Activated CD8-positive, alpha-beta T cell treated with anti-CD3 and anti-CD28 coated beads, Interleukin-2, amount 10 ng/mL, durations not matched to agents 7 days and 5 days (primary cell): ENCODE results near the gene CALML3. TPM values are rescaled to one million over a fixed set of nuclear protein-coding genes. Genes with fewer than 3 reads are reported as not detected.

Source experiments
- ATAC-seq: fragments of 150-1000 bp; cut with Tn5 transposase; one replicate; pipeline ENCODE4 v1.10.0; 2021; ENCODE audit warnings: moderate library complexity
- CTCF ChIA-PET: fragments of 350-600 bp; sonication (Branson Sonifier 250); formaldehyde crosslinking; loops from one replicate; lab custom pipeline; 2021; ENCODE audit warnings: antibody characterized with exemption; lab: Charles Lee
- POLR2A ChIA-PET: fragments of 350-600 bp; sonication (Branson Sonifier 250); formaldehyde crosslinking; loops from one replicate; lab custom pipeline; 2021; ENCODE audit warnings: antibody characterized with exemption; lab: Charles Lee
- DNase-seq: peaks from one replicate; pipeline ENCODE4 v3.0.0-alpha.2; 2020
- H3K27ac Mint-ChIP-seq: one replicate; pipeline ENCODE4 v1.8.0; 2021; ENCODE audit warnings: mild to moderate bottlenecking, mixed read lengths
- H3K27me3 Mint-ChIP-seq: one replicate; pipeline ENCODE4 v1.8.0; 2021; ENCODE audit warnings: low read depth, mixed read lengths
- H3K36me3 Mint-ChIP-seq: one replicate; pipeline ENCODE4 v1.8.0; 2021; ENCODE audit warnings: low read depth, mixed read lengths
- H3K4me1 Mint-ChIP-seq: one replicate; pipeline ENCODE4 v1.8.0; 2021; ENCODE audit warnings: low read depth, mixed read lengths
- H3K4me3 Mint-ChIP-seq: one replicate; pipeline ENCODE4 v1.8.0; 2021; ENCODE audit warnings: mild to moderate bottlenecking, mixed read lengths
- H3K9me3 Mint-ChIP-seq: one replicate; pipeline ENCODE4 v1.8.0; 2022; ENCODE audit warnings: mixed read lengths; ENCODE audit not compliant: insufficient read depth
- total RNA-seq, 2 experiments: library from RNA; stranded (reverse); gene quantifications; one replicate each; pipeline ENCODE4 v1.2.3, GENCODE V29; 2021

CALML3 gene
- total RNA-seq, 2 experiments from 2014 or later, result not detected

DNA sequence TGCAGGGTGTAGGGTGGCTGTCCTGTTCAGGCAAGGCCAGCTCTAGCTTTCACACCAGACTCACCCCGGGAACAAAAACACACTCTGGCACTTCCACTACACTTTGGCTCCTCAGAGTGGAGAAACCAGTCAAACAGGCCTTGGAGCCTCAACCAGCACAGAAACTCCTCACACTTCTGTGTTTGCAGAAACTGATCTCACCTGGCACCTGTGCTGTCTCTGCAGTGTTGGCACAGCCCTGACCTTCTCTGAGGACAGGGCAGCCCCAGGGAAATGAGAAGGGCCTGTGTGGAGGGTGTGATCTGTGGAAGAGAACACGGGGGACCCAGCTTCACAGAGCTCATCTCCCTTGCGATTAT lies 21.3 kb upstream of the CALML3 start:
- no peak overlapping the region for H3K27ac Mint-ChIP-seq
- H3K4me1 Mint-ChIP-seq, result no peaks in the 10 kb centered on the region
- DNase-seq (no peak), ATAC-seq (no peak)
- H3K27me3 Mint-ChIP-seq, result peaks cover 23% of the 10 kb centered on the region
- H3K9me3 Mint-ChIP-seq, result no peaks in the 10 kb centered on the region
- CTCF ChIA-PET, result interaction anchor here (1.0 to 1.1 kb wide), 2 partner anchors 7 to 120 kb away, joined by 3 read pairs; no protein-coding TSS in a partner anchor
- POLR2A ChIA-PET, result no interaction called here
- H3K4me3 Mint-ChIP-seq, result no peak overlapping the region
- H3K36me3 Mint-ChIP-seq, result no peaks in the 10 kb centered on the region

DNA sequence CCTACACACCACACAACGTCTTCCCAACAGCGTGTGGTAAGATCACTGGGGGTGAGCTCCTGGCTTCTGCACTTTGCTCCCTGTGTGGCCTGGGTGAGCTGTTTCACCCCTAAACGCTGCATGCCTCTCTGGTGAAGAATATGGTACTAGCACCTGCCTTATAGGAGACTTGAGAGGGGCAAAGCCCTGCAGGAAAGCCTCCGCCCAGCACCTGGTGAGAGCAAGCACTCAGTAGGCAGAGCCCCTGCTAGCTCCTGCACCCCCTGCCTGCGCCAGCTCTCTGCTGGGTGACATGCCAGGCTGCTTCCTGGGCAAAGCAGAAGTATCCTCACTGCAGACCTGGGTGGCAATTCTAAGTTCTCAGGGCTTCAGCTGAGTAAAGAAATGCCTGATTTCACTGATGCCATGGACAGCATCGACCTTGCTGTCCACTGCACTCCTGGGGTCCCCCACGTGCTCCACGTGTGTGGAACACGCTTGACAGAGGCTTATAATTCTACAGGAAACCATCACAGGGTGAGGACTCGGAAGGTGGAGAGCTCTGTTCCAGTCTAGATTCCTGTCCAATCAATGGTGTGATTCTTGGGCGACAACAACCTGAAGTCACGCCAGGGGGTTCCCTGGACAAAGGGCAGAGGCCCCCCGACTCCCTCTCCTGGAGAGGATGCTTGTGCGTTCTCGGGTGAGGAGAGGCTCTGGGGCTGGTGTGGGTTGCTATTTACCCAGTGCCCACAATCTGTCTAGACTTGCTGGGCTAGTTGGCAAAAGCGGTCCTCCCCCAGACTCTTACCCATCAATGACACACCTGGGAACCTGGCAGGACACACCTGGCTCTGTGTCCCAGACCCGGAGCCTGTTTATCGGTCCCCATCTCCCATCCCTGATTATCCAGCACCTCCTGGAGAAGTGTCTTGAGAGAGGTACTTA lies 20.4 kb upstream of the CALML3 start:
- no peak overlapping the region for H3K4me3 Mint-ChIP-seq
- CTCF ChIA-PET, result interaction anchor here (1.0 to 1.1 kb wide), 2 partner anchors 8 to 119 kb away, joined by 3 read pairs; no protein-coding TSS in a partner anchor
- no peak for DNase-seq
- no peaks in the 10 kb centered on the region for H3K36me3 Mint-ChIP-seq
- no peaks in the 10 kb centered on the region for H3K9me3 Mint-ChIP-seq
- H3K4me1 Mint-ChIP-seq, result no peaks in the 10 kb centered on the region
- POLR2A ChIA-PET, result no interaction called here
- no peak overlapping the region for H3K27ac Mint-ChIP-seq
- H3K27me3 Mint-ChIP-seq, result peaks cover 23% of the 10 kb centered on the region
- ATAC-seq, result peak; percentile 25

DNA sequence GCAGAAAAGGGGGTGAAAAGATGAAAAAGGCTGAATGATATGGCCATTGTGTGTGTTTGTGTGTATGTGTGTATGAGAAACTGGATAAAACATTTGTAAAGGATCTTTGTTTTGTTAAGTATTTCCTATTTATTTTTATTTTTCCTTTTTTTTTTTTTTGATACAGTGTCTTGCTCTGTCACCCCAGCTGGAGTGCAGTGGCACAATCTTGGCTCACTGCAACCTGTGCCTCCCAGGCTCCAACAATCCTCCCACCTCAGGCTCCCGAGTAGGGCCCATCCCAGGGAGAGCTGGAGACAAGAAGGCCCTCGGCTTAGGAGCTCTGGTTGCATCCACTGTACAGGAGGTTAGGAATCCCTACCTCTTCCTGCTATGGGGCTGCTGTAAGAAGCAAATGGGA lies 18.5 kb upstream of the CALML3 start:
- no peaks in the 10 kb centered on the region for H3K4me1 Mint-ChIP-seq
- POLR2A ChIA-PET, result no interaction called here
- no peak overlapping the region for H3K27ac Mint-ChIP-seq
- no peaks in the 10 kb centered on the region for H3K36me3 Mint-ChIP-seq
- ATAC-seq (no peak), DNase-seq (no peak)
- H3K9me3 Mint-ChIP-seq, result no peaks in the 10 kb centered on the region
- H3K27me3 Mint-ChIP-seq, result peaks cover 17% of the 10 kb centered on the region
- H3K4me3 Mint-ChIP-seq, result no peak overlapping the region
- CTCF ChIA-PET, result no interaction called here

DNA sequence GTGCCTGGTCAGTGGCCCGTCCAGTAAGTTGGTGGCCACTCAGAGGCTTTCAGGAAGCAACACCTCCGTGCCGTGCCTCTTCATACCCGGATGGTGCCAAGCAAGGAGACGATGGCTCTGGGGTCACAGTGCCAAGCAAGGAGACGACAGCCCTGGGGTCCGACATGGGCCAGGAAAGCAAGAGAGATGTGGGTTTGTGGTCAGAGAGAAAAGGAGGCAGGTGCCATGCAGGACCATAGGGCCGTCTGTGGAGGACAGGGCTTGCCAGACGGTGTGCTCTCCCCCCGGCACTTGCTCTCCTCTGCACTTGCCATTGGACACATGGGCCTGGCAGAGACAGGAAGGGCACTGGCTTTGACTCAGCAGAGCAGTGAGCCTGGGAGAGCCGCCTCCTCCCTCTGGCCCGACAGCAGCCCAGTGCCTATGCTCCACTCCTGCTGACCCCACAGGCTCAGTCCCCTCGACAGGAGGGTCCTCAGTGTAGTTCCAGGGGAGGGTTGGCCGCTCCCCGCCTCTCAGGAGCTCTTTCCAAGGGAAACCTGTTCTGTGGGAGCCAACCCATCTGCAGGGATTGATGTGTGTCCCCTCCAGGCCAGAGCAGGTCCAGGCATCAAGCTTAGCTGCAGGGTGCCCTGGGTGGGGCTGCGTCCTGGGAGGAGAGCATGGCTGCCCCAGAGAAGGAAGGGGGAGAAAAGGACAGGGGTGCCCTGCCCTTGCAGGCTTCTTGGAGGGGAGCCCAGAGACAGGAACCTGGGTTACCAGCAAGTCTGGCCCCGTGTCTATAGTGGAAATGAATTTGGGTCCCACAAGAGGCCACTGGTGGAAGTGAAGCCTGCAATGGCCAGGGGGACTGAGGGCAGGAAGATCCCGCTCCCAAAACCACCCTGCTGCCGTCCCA lies 17.8 kb upstream of the CALML3 start:
- CTCF ChIA-PET, result no interaction called here
- DNase-seq, result no peak
- H3K4me1 Mint-ChIP-seq, result no peaks in the 10 kb centered on the region

GRCh38 chr10:5507649-5508131 lies 17.1 kb upstream of the CALML3 start:
- no peak for ATAC-seq
- Mint-ChIP-seq H3K4me3 (no peak overlapping the region), H3K36me3 (no peaks in the 10 kb centered on the region), H3K4me1 (no peaks in the 10 kb centered on the region), H3K9me3 (no peaks in the 10 kb centered on the region), H3K27ac (no peak overlapping the region), H3K27me3 (peaks cover 16% of the 10 kb centered on the region)
- no peak for DNase-seq
- CTCF ChIA-PET, result no interaction called here
- POLR2A ChIA-PET, result no interaction called here

More for the DNA sequence above, 17.8 kb upstream of the CALML3 start:
- no peak overlapping the region for H3K4me3 Mint-ChIP-seq
- no peak overlapping the region for H3K27ac Mint-ChIP-seq
- no peaks in the 10 kb centered on the region for H3K36me3 Mint-ChIP-seq
- POLR2A ChIA-PET, result no interaction called here
- peaks cover 17% of the 10 kb centered on the region for H3K27me3 Mint-ChIP-seq
- ATAC-seq, result no peak
- no peaks in the 10 kb centered on the region for H3K9me3 Mint-ChIP-seq

GRCh38 chr10:5508161-5508604 lies 16.6 kb upstream of the CALML3 start:
- POLR2A ChIA-PET, result no interaction called here
- Mint-ChIP-seq H3K27ac (no peak overlapping the region), H3K36me3 (no peaks in the 10 kb centered on the region), H3K27me3 (peaks cover 12% of the 10 kb centered on the region), H3K4me3 (no peak overlapping the region), H3K4me1 (peaks cover 4% of the 10 kb centered on the region), H3K9me3 (no peaks in the 10 kb centered on the region)
- ATAC-seq (no peak), DNase-seq (no peak)
- CTCF ChIA-PET, result no interaction called here

DNA sequence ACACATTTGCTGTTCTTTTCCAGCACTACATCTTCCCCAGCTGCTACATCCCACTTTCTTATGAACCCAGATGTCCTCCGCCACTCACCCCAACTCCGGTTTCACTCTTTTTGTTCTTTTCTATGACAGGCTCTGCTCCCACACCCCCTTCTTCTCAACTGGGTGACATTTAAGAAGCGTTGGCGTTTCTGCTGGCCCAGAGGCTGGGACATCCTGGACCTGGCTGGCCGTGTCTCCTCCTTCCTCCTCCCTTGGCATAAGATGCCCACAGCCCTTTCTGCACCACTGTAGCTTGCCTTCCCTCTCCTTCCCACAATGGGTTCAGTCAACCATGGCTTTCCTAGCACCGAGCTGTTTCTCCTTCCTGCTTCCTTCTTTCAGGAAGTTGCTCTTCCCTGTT lies 16.0 kb upstream of the CALML3 start:
- ChIA-PET POLR2A (no interaction called here), CTCF (no interaction called here)
- no peak overlapping the region for H3K27ac Mint-ChIP-seq
- no peak for DNase-seq
- ATAC-seq, result no peak
- H3K9me3 Mint-ChIP-seq, result no peaks in the 10 kb centered on the region
- no peak overlapping the region for H3K4me3 Mint-ChIP-seq
- peaks cover 11% of the 10 kb centered on the region for H3K27me3 Mint-ChIP-seq
- H3K4me1 Mint-ChIP-seq, result peaks cover 7% of the 10 kb centered on the region
- no peaks in the 10 kb centered on the region for H3K36me3 Mint-ChIP-seq

- CTCF ChIA-PET, result no interaction called here
- H3K27ac Mint-ChIP-seq, result no peak overlapping the region
- ATAC-seq, result no peak
- DNase-seq, result no peak
- H3K4me3 Mint-ChIP-seq, result no peak overlapping the region
- H3K9me3 Mint-ChIP-seq, result no peaks in the 10 kb centered on the region
- peaks cover 7% of the 10 kb centered on the region for H3K27me3 Mint-ChIP-seq
- POLR2A ChIA-PET, result no interaction called here
- peaks cover 7% of the 10 kb centered on the region for H3K4me1 Mint-ChIP-seq
- no peaks in the 10 kb centered on the region for H3K36me3 Mint-ChIP-seq
These were observed 15.5 kb upstream of the CALML3 start for GRCh38 chr10:5509236-5509635.

GRCh38 chr10:5509691-5510090 lies 15.1 kb upstream of the CALML3 start:
- Mint-ChIP-seq H3K9me3 (no peaks in the 10 kb centered on the region), H3K27me3 (peaks cover 7% of the 10 kb centered on the region), H3K4me3 (no peak overlapping the region), H3K27ac (no peak overlapping the region), H3K4me1 (peaks cover 7% of the 10 kb centered on the region), H3K36me3 (no peaks in the 10 kb centered on the region)
- ChIA-PET POLR2A (no interaction called here), CTCF (interaction anchor here (1.6 kb wide), 1 partner anchor 10 kb away, joined by 4 read pairs; the partner anchor contains the start of gene CALML5)
- no peak for DNase-seq
- no peak for ATAC-seq

DNA sequence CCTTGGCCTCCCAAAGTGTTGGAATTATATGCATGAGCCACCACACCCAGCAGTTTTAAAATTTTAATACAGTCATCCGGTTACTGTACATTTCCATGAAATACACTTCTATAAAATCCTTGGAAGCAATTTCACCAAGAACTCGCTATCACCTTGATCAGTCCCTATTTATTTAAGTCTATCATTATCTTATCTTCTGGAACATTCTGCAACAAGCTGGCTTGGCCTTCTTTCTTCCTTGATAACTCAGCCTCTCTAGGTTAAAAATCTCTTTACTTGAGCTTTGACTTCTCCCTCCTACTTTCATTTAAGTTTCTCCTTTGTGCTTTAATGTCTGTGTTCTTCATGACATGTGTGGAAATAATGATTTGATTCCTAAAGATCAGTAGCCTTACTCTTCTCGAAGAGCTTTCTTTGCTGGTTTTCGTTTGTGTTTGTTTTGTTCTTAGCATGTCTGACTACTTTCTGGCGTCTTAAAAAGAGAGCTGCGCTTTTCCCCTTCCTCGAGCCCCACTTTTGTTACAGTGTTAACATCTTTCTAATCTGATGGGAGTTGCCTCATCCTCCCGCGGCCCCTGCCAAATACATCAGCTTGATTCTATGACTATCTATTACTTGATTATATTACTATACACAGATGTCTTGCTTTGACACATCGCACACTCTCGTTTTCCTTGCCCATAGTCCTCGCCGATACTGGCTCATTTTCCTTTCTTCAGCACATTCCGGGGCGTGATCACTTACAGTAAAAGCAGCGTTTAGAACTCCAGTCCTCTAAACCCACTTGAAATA lies 14.3 kb upstream of the CALML3 start:
- Mint-ChIP-seq H3K27me3 (peaks cover 6% of the 10 kb centered on the region), H3K36me3 (no peaks in the 10 kb centered on the region), H3K4me3 (no peak overlapping the region), H3K4me1 (peaks cover 7% of the 10 kb centered on the region), H3K27ac (no peak overlapping the region), H3K9me3 (no peaks in the 10 kb centered on the region)
- no peak for ATAC-seq
- DNase-seq, result no peak
- POLR2A ChIA-PET, result no interaction called here
- CTCF ChIA-PET, result interaction anchor here (1.3 to 1.6 kb wide), 2 partner anchors 11 to 120 kb away, joined by 4 to 5 read pairs; partner anchors contain the start of gene CALML5

GRCh38 chr10:5511231-5511884 lies 13.4 kb upstream of the CALML3 start:
- H3K27ac Mint-ChIP-seq, result no peak overlapping the region
- POLR2A ChIA-PET, result no interaction called here
- H3K9me3 Mint-ChIP-seq, result no peaks in the 10 kb centered on the region
- no peak overlapping the region for H3K4me3 Mint-ChIP-seq
- DNase-seq, result no peak
- CTCF ChIA-PET, result interaction anchor here (1.3 to 1.6 kb wide), 2 partner anchors 12 to 119 kb away, joined by 4 to 5 read pairs; partner anchors contain the start of gene CALML5
- peaks cover 7% of the 10 kb centered on the region for H3K27me3 Mint-ChIP-seq
- no peaks in the 10 kb centered on the region for H3K36me3 Mint-ChIP-seq
- peaks cover 7% of the 10 kb centered on the region for H3K4me1 Mint-ChIP-seq
- no peak for ATAC-seq
